Heart right ventricle (tissue), 16 donors: ENCODE measurements around the gene SLC44A2. TPM values are rescaled to one million over a fixed set of nuclear protein-coding genes. Genes with fewer than 3 reads are reported as not detected.

ENCODE experiments used
- ATAC-seq, 8 donors: fragments of 200-7000 bp; cut with Tn5 transposase; one replicate each; pipeline ENCODE4 v1.9.1; 2020; ENCODE audit warnings: mild to moderate bottlenecking in 8 of 8, moderate library complexity in 8 of 8, moderate number of reproducible peaks in 1 of 8
- DNase-seq, 2 donors: peaks; one replicate each; pipeline ENCODE4 v3.0.0-alpha.2; 2020
- H3K27ac ChIP-seq, 10 donors: fragments of 200-600 bp; sonication (generic) in 2 of 10; one replicate each; pipeline versions ENCODE4 v1.5.0 to v1.8.0; 2020 to 2022; ENCODE audit warnings: mild to moderate bottlenecking in 3 of 10
- H3K27me3 ChIP-seq, 7 donors: fragments of 200-600 bp; one replicate each; pipeline ENCODE4 v1.8.0; 2021 to 2022; ENCODE audit warnings: mild to moderate bottlenecking in 2 of 7
- H3K36me3 ChIP-seq, 9 donors: fragments of 200-600 bp; sonication (generic) in 1 of 9; one replicate each; pipeline versions ENCODE4 v1.5.0 to v1.8.0; 2020 to 2022; ENCODE audit warnings: mild to moderate bottlenecking in 2 of 9
- H3K4me1 ChIP-seq, 9 donors: fragments of 200-600 bp; sonication (generic) in 1 of 9; one replicate each; pipeline versions ENCODE4 v1.5.0 to v1.8.0; 2020 to 2022; ENCODE audit warnings: mild to moderate bottlenecking in 4 of 9
- H3K4me3 ChIP-seq, 10 donors: fragments of 200-600 bp; sonication (generic) in 2 of 10; one replicate each; pipeline versions ENCODE4 v1.5.0 to v1.8.0; 2020 to 2022; ENCODE audit warnings: mild to moderate bottlenecking in 7 of 10, moderate library complexity in 2 of 10
- H3K9me3 ChIP-seq, 11 donors: fragments of 200-600 bp in 10 of 11; sonication (generic) in 2 of 11; one replicate each; pipeline versions ENCODE4 v1.5.0 to v1.8.0; 2013 to 2022; ENCODE audit warnings: mild to moderate bottlenecking in 2 of 11, control low read depth in 1 of 11, moderate library complexity in 1 of 11
- CTCF ChIP-seq, 9 donors: fragments of 200-600 bp; sonication (generic) in 2 of 9; IDR thresholded peaks; one replicate each; pipeline versions ENCODE4 v1.5.0 to v1.8.0; 2021 to 2022; ENCODE audit warnings: antibody characterized with exemption in 9 of 9, mild to moderate bottlenecking in 5 of 9, moderate library complexity in 1 of 9
- WGBS, 2 donors: extraction: QIAGEN DNeasy Blood & Tissue Kit; methylation state at CpG; one replicate each; pipeline ENCODE4 v1.1.7; 2013; ENCODE audit warnings: inconsistent platforms in 1 of 2; 5-methylcytosine and 5-hydroxymethylcytosine counted together
- intact Hi-C, 10 donors: fragments of 100-400 bp; cut with DNase I; formaldehyde crosslinking; loops; one replicate each; pipeline versions ENCODE4 v1.11.1 to v1.14.2; 2022
- polyA plus RNA-seq, 2 donors: library from polyadenylated mRNA; stranded (reverse); fragments of 200-250 nt; gene quantifications; one replicate each; pipeline ENCODE4 v1.2.3, GENCODE V29; 2013
- total RNA-seq, 10 donors: library from RNA; stranded (reverse); fragmentation: NEBNext Ultra II Directional in 3 of 10; extraction: Animal tissue kit (Norgen Biotek cat#: 25700) in 3 of 10; gene quantifications; one replicate each; pipeline versions ENCODE4 v1.2.1 to v1.2.4, GENCODE V29; 2021 to 2023
- donor health status: Arrhythmogenic right ventricular cardiomyopathy.
- donor health status: ischemic (EF 13 %, LVEDD 7.1; RV severe dilation, severe dysfunction).
- donor health status: healthy with polysubstance abuse.
- donor health status: DM: no; HTN: yes; CAD: no.
- donor health status: DM: no; HTN: no; CAD: no.
- donor health status: ischemic (EF 25% LVEDD 6.9; RV normal size, moderate dysfunction).
- donor health status: ischemic (EF 25% LVEDD 5.7; RV mildly dilated, moderate dysfunction).
- donor health status: healthy.
- donor health status: DM: yes; HTN: yes; CAD: no.
- donor health status: Ischemic cardiomyopathy.
- donor health status: ischemic (EF 35%, LVEDD 5.7; RV mildly dilated, moderate dysfunction).
- donor health status: nonischemic (EF 11% LVEDD 7.7; RV severe dilation, severe dysfunction).
- donor health status: DM: yes; HTN: yes; CAD: no.
- donor health status: PGD.
- donor health status: ischemic (EF 29% LVEDD 5.4; RV normal size, mild dysfunction).
- donor health status: nonischemic (EF 23%, LVEDD 6.1; RV moderate dilation, normal function).

The SLC44A2 gene
- total and polyA plus RNA-seq, 12 donors = 56.2 to 114 (median 95.2) TPM

- Histone ChIP-seq H3K4me3 (no peak overlapping the region), H3K27me3 (no peaks in the 10 kb centered on the region), H3K9me3 (no peaks in the 10 kb centered on the region), H3K36me3 (peaks cover 0 to 50% (median 27%) of the 10 kb centered on the region in 9 donors), H3K4me1 (peaks cover 6 to 45% (median 29%) of the 10 kb centered on the region in 9 donors), H3K27ac (peak overlapping the region in 9 of 10 donors; percentile 35 to 69 (median 59))
- TF ChIP-seq CTCF (IDR thresholded peaks at IDR 0.05) = no peak
- peak in 7 of 8 donors; percentile 1 to 41 (median 20) for ATAC-seq
- 38 to 48% methylated on average over 3 of the region's 3 CpGs for WGBS, 2 donors
- intact Hi-C loops = loop anchor here (1.0 to 2.0 kb wide), 3 partner anchors 62 to 63 kb away; no protein-coding TSS in a partner anchor
- DNase-seq = peak in 1 of 2 donors; percentile 23
These were observed 18.6 kb downstream of the SLC44A2 start for GRCh38 chr19:10643968-10644259.

GRCh38 chr19:10644260-10645007, 19.1 kb downstream of the SLC44A2 start:
- peak; percentile 89 to 90 for DNase-seq
- Histone ChIP-seq H3K4me1 (peaks cover 6 to 45% (median 27%) of the 10 kb centered on the region in 9 donors), H3K9me3 (no peaks in the 10 kb centered on the region), H3K4me3 (no peak overlapping the region), H3K27me3 (no peaks in the 10 kb centered on the region), H3K27ac (peak overlapping the region; percentile 27 to 69 (median 58)), H3K36me3 (peaks cover 0 to 44% (median 22%) of the 10 kb centered on the region in 9 donors)
- intact Hi-C loops = loop anchor here (1.0 to 5.0 kb wide), 4 partner anchors 53 to 64 kb away; no protein-coding TSS in a partner anchor
- peak; percentile 78 to 95 (median 91) for ATAC-seq
- 11 to 19% methylated on average over 14 of the region's 14 CpGs for WGBS, 2 donors
- peak; percentile 76 to 94 (median 88) for TF ChIP-seq CTCF (IDR thresholded peaks at IDR 0.05)

- H3K27ac ChIP-seq = peak overlapping the region in 4 of 10 donors; percentile 14 to 64 (median 46)
- peaks cover 6 to 45% (median 19%) of the 10 kb centered on the region in 9 donors for H3K4me1 ChIP-seq
- no peak for DNase-seq
- ATAC-seq = peak in 3 of 8 donors; percentile 30 to 59 (median 37)
- intact Hi-C loops = loop anchor here in 1 of 10 donors (5.0 kb wide), 1 partner anchor 51 kb away; no protein-coding TSS in a partner anchor
- H3K9me3 ChIP-seq = no peaks in the 10 kb centered on the region
- no peak for TF ChIP-seq CTCF (IDR thresholded peaks at IDR 0.05)
- H3K27me3 ChIP-seq = no peaks in the 10 kb centered on the region
- H3K36me3 ChIP-seq = peaks cover 0 to 24% (median 5%) of the 10 kb centered on the region in 9 donors
- WGBS, 2 donors = 48 to 54% methylated on average over 12 of the region's 12 CpGs
- H3K4me3 ChIP-seq = no peak overlapping the region
These were observed 21.3 kb downstream of the SLC44A2 start for GRCh38 chr19:10646456-10647159.

- H3K9me3 ChIP-seq = no peaks in the 10 kb centered on the region
- no peak for TF ChIP-seq CTCF (IDR thresholded peaks at IDR 0.05)
- H3K4me1 ChIP-seq = peaks cover 6 to 49% (median 34%) of the 10 kb centered on the region in 9 donors
- ATAC-seq (no peak), DNase-seq (no peak)
- WGBS, 2 donors = 89 to 91% methylated on average over 4 of the region's 4 CpGs
- no peak overlapping the region for H3K4me3 ChIP-seq
- peaks cover 0 to 11% (median 0%) of the 10 kb centered on the region in 9 donors for H3K36me3 ChIP-seq
- no peak overlapping the region for H3K27ac ChIP-seq
- intact Hi-C loops = loop anchor here in 1 of 10 donors (5.0 kb wide), 1 partner anchor 49 kb away; no protein-coding TSS in a partner anchor
- no peaks in the 10 kb centered on the region for H3K27me3 ChIP-seq
These were observed 23.0 kb downstream of the SLC44A2 start for GRCh38 chr19:10648360-10648759.
